Pulmonary artery endothelial cell (primary cell): ENCODE measurements around the gene SBSN. TPM values are rescaled to one million over a fixed set of nuclear protein-coding genes. Genes with fewer than 3 reads are reported as not detected.

ENCODE experiments used
- DNase-seq: peaks from one replicate; pipeline ENCODE4 v3.0.0-alpha.2; 2011; ENCODE audit warnings: low read depth, low spot score
- total RNA-seq: library from RNA; depleted of rRNA; stranded (reverse); fragments of >200 nt; gene quantifications from 2 replicates; pipeline ENCODE4 v1.2.3, GENCODE V29; 2014

SBSN gene
- total RNA-seq, 1 donor from 2014 or later, result not detected

DNA sequence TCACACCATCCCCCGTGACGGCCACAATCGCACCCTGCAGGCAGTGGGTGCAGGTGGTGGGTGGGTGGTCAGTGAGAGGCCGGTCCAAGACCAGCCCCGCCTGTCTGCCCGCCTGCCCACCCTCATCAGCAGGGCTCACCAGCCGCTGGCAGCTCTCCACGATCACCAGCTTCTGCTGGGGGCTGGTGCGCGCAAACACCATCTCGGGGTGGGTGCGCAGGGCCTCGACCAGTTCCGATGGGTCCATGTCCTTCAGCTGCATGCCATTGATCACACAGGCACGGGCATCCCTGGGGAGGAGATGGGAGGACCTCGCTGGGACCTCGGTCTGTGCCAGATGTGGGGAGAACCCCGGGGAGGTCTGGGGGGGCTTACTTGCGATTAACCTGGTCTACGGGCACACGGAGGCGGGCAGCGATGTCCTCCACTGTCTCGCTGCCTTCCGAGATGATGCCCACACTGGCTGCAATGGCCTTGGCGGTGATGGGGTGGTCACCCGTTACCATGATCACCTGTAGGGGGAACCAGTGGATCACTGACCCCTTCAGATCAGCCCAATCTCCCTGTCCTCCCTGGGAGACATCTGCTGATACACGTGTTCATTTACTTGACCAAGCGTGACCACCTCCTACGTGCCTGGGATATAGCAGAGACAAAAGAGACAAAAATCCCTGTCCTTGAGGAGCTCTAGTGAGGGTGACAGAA is 27.3 kb upstream of the SBSN start:
- no peak for DNase-seq

DNA sequence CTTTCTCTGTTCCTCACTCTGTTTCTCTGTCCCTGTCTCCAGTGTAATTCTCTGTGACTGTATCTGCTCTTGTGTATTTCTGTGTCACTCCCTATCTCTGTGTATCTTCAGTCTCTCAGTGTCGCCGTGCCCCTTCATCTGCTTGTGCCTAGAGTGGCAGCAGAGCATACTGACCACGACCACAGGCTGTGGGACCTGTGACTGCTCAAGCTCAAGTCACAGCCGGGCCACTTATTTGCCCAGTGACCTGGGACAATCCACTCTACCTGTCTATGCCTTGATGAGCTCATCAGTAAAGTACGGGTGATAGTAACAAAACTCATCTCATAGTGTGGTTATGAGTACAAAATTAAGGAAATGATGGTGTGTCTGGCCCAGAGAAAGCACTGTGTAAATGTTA is 26.0 kb upstream of the SBSN start:
- no peak for DNase-seq

DNA sequence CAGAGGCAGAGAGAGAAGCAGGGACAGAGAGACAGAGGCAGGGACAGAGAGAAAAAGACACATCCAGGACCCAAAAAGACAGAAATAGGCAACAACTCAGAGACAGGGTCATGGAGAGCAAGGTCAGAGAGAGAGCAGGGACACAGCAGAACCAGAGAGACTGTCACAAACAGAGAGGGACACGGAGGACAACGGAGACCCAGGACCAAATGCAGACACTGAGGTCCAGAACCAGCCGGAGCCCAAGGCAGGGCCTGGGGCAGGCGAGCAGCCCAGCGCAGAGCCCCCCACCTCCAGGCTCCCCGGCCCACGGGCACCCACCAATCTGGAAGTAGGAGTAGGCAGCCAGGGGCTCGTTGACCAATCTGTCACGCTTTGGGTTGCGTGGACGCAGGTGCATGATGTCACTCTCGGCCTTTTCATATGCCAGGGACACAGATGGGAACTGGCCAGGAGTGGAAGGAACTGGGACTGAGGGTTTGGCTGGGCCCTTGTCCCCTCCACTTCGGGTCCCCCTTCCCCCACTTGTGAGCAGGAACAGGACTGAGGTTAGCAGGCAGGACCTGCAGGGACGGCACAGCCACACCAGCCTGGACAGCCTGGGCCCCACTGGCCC is 25.4 kb upstream of the SBSN start:
- DNase-seq, result no peak

DNA sequence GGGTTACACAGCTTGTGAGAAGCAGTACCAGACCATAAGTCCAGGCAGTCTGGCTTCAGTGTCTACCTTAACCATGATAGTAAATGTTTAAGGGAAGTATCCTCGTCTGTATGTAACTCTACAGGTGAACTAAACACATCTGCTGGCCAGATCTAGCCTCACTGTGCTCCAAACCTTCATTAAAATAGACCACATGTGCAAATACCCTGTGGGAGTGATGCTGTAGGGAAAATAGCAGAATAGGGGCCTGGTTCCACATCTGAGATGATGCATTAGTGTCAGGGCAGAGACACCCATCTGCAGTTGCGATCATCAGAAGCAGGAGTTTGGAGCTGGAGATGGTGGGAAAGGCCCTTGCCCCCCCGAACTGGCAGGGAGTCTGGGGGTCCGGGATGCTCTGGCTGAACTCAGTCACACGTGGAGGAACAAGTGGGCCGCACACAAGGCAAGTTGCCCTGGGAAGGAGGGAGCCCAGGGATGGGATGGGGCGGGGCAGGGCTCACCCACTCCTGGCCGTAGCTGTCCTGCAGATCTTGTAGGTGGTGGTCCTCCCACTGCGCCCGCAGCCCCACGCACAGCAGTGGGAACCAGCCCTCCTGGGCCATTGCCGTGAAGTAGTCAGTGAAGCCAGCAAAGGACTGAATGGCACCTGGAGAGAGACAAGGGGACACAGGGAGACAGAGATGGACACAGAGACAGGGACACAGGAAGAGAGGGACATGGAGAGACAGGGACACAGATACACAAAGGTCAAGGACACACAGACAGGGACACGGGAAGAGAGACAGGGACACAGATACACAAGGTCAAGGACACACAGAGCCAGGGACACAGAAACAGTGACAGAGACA is 24.6 kb upstream of the SBSN start:
- DNase-seq, result no peak

DNA sequence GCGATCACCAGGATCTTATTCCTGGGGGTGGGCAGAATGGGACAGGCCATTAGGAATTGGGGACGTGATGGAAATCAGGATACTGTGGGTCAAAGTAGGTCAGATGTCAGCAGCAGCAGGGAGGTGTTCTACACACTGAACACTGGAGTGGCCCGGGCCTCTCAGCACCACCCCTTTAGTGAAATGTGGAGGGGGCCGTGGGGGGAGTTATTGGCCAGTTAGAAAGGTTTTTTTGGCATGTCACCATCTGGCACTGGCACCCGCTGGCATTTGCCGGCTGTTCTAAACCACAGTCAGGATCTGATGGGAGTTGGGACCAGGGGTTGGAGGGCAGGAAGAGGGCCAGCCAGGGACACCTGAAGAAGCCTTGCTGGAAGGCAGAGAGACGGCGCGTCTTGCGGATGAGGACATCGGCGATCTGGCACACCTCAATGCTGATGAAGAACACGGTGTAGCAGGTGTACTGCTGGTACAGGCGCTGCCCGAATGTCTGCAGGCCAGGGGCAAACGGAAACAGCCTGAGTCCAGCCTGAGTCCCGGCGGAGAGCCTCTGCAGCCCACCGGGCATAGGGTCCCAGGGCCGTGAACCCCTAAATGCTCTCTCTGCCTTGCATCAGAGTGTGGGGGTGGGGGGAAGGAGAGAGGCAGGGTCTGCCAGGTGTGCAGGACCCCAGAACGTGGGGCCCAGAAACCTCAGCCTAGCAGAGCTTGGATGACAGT is 23.1 kb upstream of the SBSN start:
- no peak for DNase-seq

DNA sequence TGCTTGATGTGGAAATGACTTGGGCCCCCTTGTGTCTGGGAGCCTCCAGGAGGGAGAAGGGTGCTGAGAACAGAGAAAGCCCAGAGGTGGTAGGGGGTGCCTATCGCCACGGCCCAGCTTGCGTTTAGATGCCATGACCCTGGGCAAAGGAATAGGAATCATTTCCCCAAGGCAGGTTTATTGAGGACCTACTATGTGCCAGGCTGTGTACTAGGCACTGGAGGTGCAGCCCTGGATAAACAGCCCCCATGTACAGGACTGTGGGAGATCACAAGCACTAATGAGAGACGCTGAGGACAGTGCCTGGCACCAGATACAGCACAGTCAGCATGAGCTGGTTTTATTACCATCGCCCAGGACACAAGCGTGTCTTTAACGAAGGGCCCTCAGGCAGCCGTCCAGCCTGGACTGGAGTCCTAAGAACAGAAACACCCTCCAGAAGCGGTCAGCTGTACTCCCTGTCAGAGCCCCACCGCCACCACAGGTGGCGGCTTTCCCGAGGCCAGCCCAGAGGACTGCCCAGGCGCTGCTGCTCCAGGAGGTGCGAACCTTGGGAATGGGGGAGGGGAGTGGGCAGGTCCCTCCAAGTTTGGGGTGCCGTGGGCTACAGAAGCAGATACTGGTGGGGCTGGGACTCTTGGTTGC is 21.9 kb upstream of the SBSN start:
- no peak for DNase-seq

DNA sequence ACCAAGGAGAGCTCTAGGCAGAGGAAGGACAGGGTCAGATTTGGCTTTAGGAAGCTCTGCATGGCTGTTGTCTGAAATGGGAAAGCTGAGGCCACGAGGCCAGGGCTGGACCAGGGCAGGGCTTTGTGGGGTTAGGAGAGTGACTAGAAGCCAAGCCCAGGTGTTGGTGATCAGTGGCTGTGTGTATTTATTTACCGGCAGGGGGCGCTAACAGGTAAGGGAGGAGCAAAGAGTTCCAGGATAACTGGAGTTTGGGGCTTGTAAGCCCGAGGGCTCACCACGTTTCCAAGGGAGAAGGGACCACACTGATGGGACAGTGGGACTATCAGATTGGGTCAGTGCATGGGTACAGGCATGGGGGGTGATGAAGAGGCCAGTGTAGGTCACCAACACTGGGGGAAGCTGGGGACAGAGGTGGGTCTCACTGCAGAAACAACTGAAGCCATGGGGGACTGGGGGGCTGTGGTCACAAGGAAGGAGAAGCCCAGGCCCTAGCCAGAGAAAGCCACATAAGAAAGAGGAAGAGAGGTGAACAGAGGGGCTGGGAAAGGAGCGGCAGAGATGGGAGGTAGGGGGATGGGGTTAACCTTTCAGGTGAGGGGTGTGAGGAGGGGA is 21.2 kb upstream of the SBSN start:
- peak; percentile 27 for DNase-seq

DNA sequence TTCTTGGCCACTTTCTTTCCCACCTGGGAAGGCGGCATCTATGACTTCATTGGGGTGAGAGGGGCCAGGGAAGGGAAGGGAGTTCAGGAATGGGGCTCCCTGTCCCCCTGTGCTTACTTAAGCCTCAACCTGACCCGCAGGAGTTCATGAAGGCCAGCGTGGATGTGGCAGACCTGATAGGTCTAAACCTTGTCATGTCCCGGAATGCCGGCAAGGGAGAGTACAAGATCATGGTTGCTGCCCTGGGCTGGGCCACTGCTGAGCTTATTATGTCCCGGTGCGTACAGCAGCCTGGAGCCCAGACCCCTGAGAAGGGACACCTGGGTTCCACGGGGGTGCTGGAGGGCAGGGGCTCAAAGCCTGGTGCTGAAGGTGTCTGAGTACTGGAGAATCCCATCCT is 18.4 kb upstream of the SBSN start:
- no peak for DNase-seq

DNA sequence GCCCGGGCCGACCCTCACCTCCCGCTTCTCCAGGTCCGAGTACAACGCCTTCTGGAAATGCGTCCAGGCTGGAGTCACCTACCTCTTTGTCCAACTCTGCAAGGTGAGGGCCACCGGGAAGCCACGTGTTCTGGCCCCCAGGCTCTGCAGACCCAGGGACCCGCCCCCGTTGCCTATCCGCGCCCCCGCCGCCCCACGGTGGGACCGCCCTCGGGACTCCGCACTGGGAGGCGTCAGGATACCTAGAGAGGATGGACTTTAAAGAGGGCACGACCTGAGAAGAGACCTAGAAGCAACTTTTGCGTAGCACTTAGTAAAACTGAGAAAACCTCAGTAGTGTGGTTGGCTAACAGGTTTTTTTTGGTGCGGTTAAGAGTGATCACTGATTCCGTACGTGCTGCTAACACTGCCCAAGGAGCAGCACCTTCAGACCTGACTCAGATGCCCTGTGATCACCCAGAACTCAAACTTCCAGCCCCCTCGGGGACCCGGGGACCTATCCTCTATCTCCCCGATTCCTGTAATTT is 17.8 kb upstream of the SBSN start:
- DNase-seq, result no peak

DNA sequence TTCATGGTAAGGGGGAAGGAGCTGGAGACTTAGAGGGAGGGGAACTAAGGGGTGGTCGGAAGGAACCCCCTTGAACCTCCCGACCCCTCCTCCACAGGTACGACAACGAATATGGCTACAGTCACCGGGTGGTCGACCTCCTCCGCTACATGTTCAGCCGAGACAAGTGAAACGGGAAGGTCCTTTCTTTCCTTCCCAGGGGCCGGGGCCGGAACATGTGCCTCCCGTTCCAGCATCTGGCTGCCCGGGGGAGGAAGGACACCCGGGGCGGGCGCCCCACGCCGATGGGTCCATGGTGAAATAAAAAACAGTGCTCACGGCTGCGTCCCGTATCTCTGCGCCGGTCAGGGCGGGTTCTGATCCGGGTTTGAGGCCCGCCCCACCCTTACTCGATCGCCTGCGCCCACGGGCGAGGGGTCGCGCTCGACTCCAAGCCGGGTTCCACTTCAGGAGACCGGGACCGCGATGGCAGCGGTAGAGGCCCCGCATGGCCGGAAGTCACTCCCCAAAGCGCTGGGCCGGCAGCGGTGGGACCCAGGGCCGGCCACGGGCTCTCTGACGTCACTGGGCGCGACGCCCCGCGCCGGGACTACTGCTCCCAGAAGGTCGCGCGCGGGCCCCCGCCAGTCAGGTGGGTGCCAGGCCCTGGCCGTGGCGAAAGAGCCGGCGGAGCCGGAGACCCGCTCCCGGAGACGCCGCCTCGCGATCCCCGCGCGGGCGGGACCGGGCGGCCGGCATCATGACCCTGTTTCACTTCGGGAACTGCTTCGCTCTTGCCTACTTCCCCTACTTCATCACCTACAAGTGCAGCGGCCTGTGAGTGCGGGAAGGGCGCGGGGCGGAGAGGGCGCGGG is 17.1 kb upstream of the SBSN start, which contains the start of gene TMEM147:
Gene TMEM147 (plus strand): TSS at position 626 of the 854 bp plus-strand sequence. CDS start 114 bp downstream, at position 740.
- DNase-seq, result peak; percentile 52

DNA sequence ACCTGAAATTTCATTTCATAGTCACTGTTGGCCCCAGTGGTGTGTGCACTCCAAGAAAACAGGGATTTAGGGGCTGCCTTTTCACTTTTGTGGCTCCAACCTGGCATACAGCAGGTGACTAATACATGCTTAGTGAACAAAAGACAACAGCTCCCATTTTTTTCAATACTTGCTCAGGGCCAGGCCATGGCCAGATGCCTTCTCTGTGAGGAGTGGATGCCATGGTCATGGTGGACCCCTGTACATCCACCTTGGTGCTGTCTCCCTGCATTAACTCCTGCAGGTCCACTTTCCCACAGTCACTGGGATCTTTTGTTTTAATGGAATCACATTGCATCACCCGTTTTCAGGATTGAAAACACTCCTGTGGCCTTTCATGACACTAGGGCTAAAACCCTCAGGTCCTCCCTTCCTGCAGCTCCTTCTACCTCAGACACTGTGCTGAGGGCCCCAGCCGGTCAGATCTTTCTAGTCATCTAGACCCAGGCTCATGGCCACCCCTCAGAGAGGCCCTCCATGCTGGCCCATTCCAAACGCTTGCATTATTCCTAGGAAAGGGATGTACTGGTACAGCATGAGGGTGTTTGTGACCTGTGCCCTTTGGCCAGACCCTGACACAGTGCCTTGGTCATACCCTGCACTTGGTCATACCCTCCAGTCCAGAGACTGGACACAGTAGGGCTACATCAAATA is 16.1 kb upstream of the SBSN start:
- DNase-seq, result no peak

DNA sequence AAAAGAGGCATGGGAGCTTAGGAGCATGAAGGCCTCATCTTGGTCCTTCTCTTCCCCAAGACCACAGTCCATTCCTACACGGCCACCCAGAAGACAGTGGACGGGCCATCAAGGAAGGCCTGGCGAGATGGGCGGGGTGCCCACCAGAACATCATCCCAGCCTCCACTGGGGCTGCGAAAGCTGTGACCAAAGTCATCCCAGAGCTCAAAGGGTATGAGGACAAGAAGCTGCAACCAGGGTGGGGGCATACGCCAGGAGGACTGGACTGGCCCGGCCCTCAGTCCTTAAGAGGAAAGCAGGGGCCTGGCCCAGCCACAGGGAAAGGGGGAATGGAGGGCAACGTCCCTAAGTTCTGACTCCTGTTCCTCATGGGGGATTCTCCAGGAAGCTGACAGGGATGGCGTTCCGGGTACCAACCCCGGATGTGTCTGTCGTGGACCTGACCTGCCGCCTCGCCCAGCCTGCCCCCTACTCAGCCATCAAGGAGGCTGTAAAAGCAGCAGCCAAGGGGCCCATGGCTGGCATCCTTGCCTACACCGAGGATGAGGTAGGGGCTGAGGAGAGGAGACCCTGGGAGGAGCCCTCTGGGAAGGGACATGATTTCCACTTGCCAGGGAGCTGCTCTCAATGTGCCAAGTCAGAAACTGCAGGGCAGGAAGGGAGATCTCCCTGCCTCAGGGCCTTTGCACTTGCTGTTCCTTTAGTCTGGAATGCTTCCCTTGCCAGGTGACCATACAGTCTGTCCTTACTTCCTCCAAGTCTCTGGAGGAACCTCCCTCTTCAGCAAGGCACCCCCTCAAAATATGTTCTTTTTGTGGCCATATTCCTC is 15.4 kb upstream of the SBSN start:
- no peak for DNase-seq

DNA sequence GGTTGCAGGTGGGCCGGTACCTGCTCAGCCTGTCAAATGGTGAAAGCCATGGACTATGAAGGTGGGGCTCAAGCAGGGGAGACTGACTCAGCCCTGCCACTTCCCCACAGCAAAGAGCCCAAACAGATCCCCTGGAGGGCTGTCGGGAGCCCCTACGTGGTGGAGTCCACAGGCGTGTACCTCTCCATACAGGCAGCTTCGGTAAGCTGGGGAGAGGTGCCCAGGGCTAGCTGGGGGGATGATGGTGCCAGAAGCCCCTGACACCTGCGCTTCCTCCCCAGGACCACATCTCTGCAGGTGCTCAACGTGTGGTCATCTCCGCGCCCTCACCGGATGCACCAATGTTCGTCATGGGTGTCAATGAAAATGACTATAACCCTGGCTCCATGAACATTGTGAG is 14.1 kb upstream of the SBSN start:
- no peak for DNase-seq

DNA sequence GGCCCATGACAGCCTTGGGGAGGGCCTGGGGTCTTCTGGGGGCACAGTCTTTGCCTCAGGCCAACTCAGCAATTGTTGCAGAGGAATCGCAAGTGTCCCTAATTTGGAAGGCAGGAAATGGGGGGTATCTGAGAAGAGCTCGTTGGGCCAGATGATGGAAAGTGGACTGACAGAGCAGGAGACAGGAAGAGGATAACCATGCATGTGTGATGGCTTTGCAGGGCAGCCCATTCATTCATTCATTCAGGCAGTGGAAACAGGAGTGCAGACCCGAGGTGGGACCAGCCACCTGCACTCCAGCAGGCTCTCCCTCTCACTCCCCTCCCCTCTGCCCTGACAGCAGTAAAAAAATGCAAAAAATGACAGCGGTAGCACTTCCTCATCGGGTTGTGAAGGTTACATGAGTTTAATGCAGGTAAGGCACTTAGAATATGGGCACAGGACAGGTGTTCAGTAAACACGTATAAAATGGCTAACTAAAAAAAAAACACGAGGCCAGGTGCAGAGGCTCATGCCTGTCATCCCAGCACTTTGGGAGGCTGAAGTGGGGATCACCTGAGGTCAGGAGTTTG is 12.3 kb upstream of the SBSN start:
- DNase-seq, result no peak

DNA sequence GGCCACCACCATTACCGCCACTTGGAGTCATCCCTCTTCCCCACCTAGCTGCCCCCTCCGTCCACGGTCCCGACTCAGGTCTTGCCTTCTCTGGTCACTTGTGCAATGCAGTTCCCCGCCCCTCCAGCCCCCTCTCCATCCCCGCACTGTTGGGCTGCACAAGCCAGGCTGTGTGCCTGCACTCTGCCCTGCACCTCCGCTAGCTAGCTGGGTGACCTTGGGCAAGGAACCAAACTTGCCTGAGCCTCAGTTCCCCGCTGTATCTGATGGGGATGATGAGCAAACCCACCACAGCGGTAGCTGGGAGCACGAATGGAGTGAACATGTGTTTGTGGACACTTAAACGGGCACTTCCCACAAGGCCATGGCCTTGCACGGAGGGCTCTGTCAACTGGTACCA is 11.7 kb upstream of the SBSN start:
- DNase-seq, result no peak

DNA sequence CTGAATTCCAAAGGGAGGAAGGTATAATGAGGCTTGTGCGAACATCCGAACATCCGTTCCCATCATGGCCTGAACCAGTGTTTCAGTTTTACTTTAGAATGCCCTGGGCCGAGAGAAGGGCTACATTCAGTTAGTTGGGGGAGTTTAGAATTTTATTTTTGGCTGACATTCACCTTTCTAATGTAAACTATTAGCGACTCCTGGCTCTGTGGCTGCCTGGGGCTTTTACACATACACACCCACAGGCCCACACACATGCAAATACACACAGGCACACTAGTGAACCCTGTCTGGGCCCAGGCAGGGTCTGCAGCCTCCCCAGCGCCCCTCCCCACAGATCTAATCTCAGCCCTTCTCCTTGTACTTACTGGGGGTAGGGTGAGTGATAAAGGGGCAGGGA is 11.2 kb upstream of the SBSN start:
- no peak for DNase-seq

DNA sequence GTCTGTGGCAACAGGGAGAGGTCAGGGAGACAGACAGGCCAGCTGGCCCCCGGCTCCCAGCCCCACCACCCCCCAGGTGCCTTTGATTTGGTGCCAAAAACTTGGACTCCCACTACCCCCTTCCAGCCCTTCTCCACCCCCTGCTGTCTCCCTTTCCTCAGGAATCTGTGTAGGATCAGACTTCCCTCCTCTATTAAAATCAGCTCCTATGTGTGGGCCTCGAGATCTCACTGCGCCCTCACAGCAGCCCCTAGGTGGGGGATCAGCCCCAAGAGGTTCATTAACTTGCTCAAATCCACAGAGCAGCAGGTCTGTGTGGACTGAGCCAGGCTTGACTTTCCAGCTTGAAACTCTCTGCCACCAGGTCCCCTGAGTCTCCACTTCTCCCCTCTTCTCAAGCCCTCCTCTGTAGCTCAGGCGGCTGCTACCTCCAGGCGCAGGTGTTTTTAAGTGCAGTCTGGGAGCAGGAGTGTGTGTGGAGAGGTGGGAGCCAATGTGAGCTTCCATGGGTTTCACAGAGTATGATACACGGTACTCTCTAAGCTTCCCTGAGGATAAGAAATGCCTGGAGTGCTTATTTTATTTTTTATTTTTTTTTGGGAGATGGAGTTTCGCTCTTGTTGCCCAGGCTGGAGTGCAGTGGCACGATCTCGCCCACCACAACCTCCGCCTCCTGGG is 6.8 kb upstream of the SBSN start:
- no peak for DNase-seq
